Breast epithelium (tissue), 3 donors: ENCODE results near the gene NSMCE1.

Source experiments
- POLR2A ChIP-seq: fragments of 450-650 bp; IDR thresholded peaks from one replicate; pipeline ENCODE4 v1.6.1; 2016; ENCODE audit warnings: antibody characterized with exemption, mild to moderate bottlenecking, moderate library complexity
- POLR2AphosphoS5 ChIP-seq, 3 donors: sonication (generic); formaldehyde crosslinking; IDR thresholded peaks; one replicate each; pipeline ENCODE4 v1.6.1; 2017; ENCODE audit warnings: antibody characterized with exemption in 3 of 3
- TF ChIP-seq, protein P1 (sequence below), 3 donors: fragments of 450-650 bp; IDR thresholded peaks; one replicate each; pipeline ENCODE4 v1.5.1; 2016 to 2017; ENCODE audit warnings: antibody characterized with exemption in 3 of 3, mild to moderate bottlenecking in 3 of 3, moderate library complexity in 3 of 3

DNA sequence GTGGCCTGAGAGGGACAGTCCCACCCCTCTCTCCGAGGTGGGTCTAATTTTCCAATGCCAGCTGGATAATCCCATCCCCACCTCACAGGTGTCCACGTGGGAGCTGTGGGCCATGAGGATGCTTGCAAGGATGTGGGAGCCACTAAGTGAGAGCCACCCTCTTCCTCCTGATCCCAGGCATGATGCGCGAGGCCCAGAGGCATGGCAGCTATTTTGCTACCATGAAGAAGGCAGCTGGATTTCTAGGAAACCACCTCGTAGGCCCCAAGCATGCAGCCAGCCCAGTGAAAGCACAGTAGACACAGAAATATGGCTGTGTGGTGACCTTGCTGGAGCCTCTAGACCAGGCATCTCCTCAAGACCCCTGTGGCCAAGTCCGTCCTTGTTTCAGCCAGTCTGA, 44.9 kb downstream of the NSMCE1 start:
- TF ChIP-seq, protein P1, sequence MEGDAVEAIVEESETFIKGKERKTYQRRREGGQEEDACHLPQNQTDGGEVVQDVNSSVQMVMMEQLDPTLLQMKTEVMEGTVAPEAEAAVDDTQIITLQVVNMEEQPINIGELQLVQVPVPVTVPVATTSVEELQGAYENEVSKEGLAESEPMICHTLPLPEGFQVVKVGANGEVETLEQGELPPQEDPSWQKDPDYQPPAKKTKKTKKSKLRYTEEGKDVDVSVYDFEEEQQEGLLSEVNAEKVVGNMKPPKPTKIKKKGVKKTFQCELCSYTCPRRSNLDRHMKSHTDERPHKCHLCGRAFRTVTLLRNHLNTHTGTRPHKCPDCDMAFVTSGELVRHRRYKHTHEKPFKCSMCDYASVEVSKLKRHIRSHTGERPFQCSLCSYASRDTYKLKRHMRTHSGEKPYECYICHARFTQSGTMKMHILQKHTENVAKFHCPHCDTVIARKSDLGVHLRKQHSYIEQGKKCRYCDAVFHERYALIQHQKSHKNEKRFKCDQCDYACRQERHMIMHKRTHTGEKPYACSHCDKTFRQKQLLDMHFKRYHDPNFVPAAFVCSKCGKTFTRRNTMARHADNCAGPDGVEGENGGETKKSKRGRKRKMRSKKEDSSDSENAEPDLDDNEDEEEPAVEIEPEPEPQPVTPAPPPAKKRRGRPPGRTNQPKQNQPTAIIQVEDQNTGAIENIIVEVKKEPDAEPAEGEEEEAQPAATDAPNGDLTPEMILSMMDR (IDR thresholded peaks at IDR 0.05): no peak
- TF ChIP-seq POLR2AphosphoS5 (IDR thresholded peaks at IDR 0.05) (no peak), POLR2A (no peak)
